T-helper 1 cell treated with Interleukin-12 subunit alpha and Interleukin-12 subunit beta and Interleukin-4 antibody, amounts not matched to agents 30 ng/mL and 1 ng/mL, for 36 hours (primary cell): ENCODE measurements around the gene ADAMTS14. TPM values are rescaled to one million over a fixed set of nuclear protein-coding genes. Genes with fewer than 3 reads are reported as not detected.

Experiments
- intact Hi-C: fragments of 100-400 bp; cut with micrococcal nuclease; formaldehyde crosslinking; loops from one replicate; pipeline ENCODE4 v1.15.1; 2024
- total RNA-seq: library from RNA; stranded (reverse); gene quantifications from 2 replicates; pipeline ENCODE4 v1.2.3, GENCODE V29; 2022

The ADAMTS14 gene
- total RNA-seq, 1 donor from 2014 or later, result 0.15 TPM

- intact Hi-C loops, result no loop called here
Observed at GRCh38 chr10:70692043-70692603, 19.8 kb downstream of the ADAMTS14 start.

DNA sequence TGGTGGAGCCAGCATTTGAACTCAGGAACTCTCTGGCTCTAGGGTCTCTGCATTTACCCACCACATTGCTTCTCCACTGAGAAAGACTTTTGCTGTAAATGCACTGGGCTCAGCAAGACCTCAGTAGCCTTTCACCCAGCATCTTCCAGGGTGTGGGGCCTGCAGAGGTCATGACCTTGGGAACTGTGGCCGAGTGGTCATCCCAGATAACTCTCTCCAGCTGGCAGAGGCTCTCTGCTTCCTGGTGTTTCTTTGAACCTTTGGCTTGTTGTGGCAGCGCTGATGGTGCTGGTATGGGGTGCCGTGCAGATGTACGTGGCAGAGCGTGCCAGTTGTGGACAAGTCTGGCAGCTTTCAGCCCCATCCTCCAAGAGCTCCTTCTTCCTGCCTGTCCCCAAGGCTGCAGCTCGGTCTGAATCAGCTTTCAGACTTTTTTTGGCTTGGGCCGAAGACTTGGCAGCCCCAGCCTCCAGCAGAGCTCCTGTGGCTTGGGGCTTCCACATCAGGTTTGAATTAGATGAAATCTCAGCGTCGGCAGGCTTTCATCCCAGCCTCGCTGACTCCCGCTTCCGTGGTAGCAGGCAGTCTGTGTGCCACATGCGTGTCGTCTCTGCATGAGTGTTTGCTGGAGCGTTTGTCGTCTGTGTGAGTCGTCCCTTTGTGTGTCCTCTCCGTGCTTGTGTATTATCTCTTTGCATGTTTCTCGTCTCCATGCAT lies 21.5 kb downstream of the ADAMTS14 start:
- intact Hi-C loops, result no loop called here

- intact Hi-C loops, result no loop called here
Observed at GRCh38 chr10:70694418-70695141, 22.3 kb downstream of the ADAMTS14 start.

GRCh38 chr10:70695241-70696030 lies 23.1 kb downstream of the ADAMTS14 start:
- intact Hi-C loops, result no loop called here

GRCh38 chr10:70698211-70698610 lies 25.9 kb downstream of the ADAMTS14 start:
- intact Hi-C loops, result no loop called here

- intact Hi-C loops, result no loop called here
Observed at GRCh38 chr10:70699063-70699658, 26.9 kb downstream of the ADAMTS14 start.

DNA sequence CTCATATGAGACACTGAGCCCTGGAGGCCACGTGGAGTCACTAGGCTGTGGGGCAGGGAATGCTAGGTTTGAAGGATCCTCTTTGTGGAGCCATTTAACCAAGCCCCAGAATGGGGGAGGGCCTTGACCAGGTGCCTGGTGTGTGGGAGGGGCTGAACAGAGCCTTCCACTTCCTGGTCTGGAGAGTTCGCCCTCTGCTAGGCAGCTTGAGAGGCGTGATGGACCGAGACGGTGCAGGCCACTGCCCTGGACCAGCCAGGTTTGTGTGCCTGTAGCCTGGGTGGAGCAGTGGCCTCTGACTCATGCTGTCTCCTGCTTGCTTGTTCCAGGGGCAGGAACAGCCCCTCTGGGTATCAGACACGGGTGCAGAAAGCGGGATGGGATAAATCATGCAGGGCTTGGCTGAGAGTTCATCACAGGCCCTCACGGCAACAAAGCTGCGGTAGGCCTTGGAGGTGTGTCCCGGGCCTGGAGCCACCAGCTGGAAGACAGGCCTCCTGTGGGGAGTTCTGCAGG lies 27.4 kb downstream of the ADAMTS14 start:
- intact Hi-C loops, result no loop called here

DNA sequence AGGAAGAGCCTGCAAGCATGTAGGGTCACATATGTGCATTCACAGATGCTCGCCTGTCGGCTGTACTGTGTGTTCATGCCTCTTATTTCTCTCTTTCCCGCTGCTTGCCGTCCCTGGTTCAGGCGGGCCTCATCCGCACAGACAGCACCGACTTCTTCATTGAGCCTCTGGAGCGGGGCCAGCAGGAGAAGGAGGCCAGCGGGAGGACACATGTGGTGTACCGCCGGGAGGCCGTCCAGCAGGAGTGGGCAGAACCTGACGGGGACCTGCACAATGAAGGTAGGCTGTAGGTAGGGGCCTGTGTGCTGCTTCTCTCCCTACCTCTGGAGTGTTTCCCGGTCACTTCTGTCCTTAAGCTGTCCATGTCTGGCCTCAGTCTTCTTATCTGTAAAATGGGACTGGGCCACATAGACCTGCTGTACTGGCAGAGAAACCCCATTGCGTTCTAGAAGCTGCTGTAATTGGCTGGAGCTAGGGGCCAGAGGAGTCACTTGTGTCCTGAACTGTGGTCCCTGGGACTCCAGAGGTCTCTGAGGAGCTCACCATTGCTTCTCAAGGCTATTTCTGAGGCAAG lies 30.0 kb downstream of the ADAMTS14 start:
- intact Hi-C loops, result no loop called here

DNA sequence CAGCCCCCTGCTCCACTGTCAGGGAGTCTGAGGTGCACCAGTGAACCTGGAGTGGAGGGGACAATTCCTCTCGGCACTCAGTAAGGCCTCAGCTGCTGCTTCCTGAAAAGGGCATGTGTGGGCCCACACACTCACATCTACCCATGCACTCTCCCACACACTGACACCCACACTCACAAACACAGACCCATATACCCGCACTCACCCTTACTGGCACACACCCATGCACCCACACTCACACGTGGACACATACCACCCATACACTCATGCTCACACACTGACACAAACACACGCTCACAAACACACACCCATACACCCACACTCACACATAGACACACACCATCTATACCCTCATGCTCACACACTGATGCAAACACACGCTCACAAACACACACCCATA lies 31.9 kb downstream of the ADAMTS14 start:
- intact Hi-C loops, result no loop called here

- intact Hi-C loops, result no loop called here
Observed at GRCh38 chr10:70705121-70705861, 33.0 kb downstream of the ADAMTS14 start.

DNA sequence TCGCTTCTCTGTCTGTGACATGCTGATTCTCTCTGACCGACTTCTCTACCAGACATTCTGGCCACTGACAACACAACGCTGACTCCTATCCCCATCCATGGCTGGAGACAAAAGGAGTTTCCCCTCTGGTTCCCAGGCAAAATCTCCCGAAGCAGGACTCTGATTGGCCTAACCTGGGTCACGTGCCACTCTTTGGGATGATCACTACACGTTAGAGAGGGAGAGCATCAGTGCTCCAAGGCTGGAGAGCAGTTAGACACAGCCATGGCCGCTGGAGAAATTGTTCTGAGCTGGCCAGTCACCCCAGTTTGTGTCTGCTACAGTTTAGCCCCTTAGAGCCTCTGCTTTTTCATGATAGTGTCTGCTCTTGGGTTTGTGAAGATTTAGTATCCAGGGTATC lies 38.9 kb downstream of the ADAMTS14 start:
- intact Hi-C loops, result no loop called here

GRCh38 chr10:70711911-70712310 lies 39.6 kb downstream of the ADAMTS14 start:
- intact Hi-C loops, result no loop called here

DNA sequence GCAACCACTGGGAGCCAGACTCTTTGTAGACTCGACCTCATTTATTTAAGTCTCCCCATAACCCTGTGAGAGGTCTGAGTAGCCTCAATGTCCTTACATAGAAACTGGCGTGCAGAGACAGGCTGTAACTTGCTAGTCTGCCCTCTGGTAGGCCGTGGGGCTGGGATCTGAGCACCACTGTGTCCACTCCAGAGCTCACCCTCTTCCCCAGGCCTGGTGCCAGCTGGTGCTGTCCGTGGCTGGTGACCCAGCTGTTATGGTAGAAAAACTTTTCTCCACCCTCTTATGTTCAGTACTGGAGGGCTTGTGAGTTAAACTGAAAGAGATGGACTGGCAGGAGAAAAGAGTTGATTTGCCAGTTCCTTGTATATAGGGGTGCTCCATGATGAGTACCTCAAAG lies 41.9 kb downstream of the ADAMTS14 start:
- intact Hi-C loops, result no loop called here

DNA sequence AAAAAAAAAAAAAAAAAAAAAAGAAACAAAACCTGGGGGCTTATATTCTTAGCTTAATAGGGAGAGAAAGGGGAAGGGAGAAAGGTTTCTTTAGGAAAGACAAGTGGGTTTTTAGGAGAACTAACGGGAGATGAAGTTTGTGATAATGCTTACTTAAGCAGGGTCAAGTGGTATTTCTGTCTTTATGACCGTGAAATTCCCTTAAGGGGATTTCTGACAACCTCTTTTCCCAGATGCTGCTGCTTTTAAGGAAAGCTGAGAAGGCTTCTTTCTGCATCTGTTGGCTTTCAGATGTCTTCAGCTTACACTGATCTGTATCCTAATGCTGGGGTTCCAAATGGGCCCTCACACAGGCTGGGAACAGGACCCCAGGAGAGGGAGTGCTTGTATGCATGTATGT lies 42.6 kb downstream of the ADAMTS14 start:
- intact Hi-C loops, result no loop called here

DNA sequence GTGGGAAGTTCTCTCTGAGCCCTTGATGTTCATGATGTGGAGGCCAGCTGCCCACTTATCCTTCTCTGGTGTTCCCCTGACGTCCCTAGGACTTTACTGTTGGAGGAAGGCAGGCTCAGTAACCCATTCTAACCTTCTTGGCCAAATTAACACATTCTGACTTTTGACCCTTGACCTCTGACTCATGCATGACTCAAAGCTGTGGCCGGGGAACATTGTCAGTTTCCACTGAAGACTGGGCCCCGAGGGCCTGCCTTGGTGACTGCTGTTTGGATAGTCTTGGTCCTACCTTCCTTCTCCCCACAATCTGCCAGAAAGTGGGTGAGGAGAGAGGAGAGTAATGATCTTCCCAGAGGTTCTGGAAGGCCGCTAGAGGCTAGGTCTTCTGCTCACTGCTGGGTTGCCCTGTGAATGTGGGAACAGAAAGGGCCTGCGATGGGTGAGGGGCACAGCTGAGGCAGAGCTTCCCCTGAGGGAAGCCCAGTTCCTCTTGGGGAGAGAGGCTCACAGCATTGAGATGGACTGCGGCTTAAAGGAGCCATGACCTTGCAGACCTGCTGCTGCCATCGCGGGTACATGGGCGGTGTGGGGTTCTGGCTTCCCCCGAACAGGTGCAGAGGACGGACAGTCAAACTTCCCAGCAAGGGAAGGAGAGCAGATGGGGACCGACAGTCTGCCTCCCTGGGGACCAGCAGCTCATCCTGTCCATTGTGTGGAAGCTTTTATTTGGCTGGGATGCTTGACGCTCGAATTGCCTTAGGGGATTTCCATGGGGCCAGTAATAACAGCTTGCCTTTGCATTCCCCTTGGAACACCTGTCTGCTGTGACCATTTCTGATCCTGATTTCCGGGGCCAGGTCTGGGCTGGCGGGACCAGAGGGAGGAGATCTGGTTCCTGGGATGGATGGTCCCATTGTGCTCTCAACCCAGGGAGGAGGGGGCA lies 43.8 kb downstream of the ADAMTS14 start:
- intact Hi-C loops, result no loop called here

DNA sequence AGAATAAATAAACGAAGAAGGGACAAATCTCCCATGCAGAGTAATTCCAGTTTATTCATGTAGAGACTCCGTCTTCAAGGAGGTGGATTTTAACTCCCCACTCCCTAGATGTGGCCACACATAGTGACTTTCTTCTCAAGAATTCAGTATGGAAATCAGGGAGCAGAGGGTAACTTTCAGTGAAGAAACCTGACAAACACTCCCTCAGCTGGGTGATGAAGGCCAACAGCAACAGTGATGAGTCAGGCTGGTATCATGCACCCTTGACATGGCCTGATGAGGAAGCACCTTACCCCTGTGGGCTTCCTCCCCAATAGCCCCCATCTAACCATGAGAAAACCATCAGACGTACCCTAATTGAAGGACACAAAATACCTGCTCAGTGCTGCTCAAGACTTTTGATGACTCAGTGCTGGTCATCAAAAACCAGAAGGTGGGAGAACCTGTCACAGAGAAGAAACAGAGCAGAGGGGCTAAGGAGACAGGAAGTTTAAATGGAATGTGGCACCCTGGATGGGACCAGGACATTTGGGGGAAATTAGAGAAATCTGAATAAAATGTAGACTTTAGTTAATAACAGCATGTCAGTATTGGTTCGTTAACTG lies 50.6 kb downstream of the ADAMTS14 start:
- intact Hi-C loops, result no loop called here

GRCh38 chr10:70723771-70724170 lies 51.5 kb downstream of the ADAMTS14 start:
- intact Hi-C loops, result no loop called here

- intact Hi-C loops, result no loop called here
Observed at GRCh38 chr10:70726909-70727495, 54.7 kb downstream of the ADAMTS14 start.
